ENCODE results near the gene POLR2E.
"Not testable (repeated sequence)": the region's sequence is repeated elsewhere in the genome, so short reads cannot be mapped to it uniquely, and the experiment has no call there.

The POLR2E gene

DNA sequence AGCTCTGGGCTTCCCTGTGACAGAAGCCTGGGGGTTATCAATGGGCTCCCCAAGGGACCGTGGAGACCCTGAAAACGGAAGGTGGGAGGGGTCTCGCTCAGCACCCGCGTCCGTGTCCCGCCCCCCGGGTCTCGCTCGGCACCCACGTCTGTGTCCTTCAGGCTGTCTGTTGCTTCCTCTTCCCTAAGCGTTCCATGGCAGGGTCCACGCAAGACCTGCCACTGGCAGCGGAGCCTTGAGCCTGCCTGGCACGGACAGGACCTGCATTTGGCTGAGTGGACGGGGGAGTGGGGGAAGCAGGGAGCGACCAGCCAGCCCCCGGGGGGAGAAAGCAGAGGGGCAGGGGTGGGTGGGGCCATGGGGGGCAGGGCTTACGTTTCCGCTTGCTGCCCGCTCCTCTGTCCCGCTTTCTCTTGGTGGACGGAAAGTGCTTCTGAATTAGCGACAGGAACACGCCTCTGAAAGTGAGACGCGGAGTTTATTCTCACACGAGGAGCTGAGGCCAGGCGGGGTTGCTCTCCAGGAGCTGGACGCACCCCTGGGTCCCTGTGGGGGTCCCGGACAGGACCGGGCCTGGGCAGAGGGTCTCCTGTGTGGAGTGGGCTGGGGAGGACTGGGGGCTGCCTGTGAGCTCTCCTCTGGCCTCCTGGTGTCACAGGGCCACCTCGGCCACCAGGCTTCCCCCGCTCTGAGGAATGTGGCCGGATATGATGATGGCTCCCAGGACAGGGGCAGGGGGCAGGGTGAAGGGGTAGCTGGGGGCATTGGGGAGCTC lies 20.7 kb upstream of the POLR2E start:
- TF ChIP-seq, protein P1, sequence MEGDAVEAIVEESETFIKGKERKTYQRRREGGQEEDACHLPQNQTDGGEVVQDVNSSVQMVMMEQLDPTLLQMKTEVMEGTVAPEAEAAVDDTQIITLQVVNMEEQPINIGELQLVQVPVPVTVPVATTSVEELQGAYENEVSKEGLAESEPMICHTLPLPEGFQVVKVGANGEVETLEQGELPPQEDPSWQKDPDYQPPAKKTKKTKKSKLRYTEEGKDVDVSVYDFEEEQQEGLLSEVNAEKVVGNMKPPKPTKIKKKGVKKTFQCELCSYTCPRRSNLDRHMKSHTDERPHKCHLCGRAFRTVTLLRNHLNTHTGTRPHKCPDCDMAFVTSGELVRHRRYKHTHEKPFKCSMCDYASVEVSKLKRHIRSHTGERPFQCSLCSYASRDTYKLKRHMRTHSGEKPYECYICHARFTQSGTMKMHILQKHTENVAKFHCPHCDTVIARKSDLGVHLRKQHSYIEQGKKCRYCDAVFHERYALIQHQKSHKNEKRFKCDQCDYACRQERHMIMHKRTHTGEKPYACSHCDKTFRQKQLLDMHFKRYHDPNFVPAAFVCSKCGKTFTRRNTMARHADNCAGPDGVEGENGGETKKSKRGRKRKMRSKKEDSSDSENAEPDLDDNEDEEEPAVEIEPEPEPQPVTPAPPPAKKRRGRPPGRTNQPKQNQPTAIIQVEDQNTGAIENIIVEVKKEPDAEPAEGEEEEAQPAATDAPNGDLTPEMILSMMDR (IDR thresholded peaks at IDR 0.05) = no peak
- no peaks in the 10 kb centered on the region for H3K27me3 ChIP-seq
- peaks cover 8 to 10% of the 10 kb centered on the region in 2 experiments for H3K4me1 ChIP-seq (ENCODE audit: control insufficient read depth in 1 of 2, insufficient read depth in 1 of 2, low read depth in 1 of 2, low read length in 1 of 2)

DNA sequence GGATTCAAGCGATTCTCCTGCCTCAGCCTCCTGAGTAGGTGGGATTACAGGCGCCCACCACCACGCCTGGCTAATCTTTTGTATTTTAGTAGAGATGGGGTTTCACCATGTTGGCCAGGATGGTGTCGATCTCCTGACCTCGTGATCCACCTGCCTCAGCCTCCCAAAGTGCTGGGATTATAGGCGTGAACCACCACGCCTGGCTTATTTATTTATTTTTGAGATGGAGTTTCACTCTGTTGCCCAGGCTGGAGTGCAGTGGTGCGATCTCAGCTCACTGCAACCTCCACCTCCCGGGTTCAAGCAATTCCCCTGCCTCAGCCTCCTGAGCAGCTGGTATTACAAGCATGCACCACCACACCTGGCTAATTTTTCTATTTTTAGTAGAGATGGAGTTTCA lies 19.6 kb upstream of the POLR2E start:
- not testable (repeated sequence) for H3K9me3 ChIP-seq; H3K27ac ChIP-seq; H3K4me1 ChIP-seq (ENCODE audit: control insufficient read depth in 1 of 2, insufficient read depth in 1 of 2, low read depth in 1 of 2, low read length in 1 of 2); H3K27me3 ChIP-seq; H3K4me3 ChIP-seq (ENCODE audit: low read depth in 1 of 2, low read length in 1 of 2)
- H3K36me3 ChIP-seq = peaks cover 100% of the 10 kb centered on the region

More for the DNA sequence above, 20.7 kb upstream of the POLR2E start:
- Histone ChIP-seq H3K9me3 (no peaks in the 10 kb centered on the region), H3K27ac (no peak overlapping the region), H3K4me3 (ENCODE audit: low read depth in 1 of 2, low read length in 1 of 2) (no peak overlapping the region), H3K36me3 (peaks cover 100% of the 10 kb centered on the region)

DNA sequence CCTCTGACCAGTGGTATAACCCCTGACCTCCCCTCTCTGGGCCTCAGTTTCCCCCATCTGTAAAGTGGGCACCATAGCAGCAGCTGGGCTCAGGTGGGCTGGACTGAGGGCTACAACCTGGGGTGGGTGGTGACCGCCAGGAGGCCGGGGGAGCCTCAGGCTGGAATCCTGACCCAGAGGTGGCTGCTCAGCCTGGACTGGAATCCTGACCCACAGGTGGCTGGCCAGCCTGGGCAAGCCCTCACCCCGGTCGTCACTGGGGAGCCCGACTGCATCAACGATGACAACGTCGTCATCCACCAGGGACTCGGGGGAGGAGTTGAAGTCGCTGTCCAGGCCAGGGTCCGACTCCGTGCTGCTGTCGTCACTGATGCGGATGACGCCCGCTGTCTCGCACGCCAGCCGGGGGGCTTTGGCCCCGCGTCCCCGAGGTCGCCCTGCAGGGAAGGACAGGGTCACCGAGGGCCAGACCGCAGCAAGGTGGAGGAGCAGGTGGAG lies 18.9 kb upstream of the POLR2E start:
- Histone ChIP-seq H3K4me1 (ENCODE audit: control insufficient read depth in 1 of 2, insufficient read depth in 1 of 2, low read depth in 1 of 2, low read length in 1 of 2) (peaks cover 8 to 10% of the 10 kb centered on the region in 2 experiments), H3K9me3 (no peaks in the 10 kb centered on the region), H3K27me3 (no peaks in the 10 kb centered on the region), H3K27ac (peak overlapping the region; percentile 48), H3K4me3 (ENCODE audit: low read depth in 1 of 2, low read length in 1 of 2) (no peak overlapping the region), H3K36me3 (peaks cover 100% of the 10 kb centered on the region)
- TF ChIP-seq, protein P1 (IDR thresholded peaks at IDR 0.05) = no peak

DNA sequence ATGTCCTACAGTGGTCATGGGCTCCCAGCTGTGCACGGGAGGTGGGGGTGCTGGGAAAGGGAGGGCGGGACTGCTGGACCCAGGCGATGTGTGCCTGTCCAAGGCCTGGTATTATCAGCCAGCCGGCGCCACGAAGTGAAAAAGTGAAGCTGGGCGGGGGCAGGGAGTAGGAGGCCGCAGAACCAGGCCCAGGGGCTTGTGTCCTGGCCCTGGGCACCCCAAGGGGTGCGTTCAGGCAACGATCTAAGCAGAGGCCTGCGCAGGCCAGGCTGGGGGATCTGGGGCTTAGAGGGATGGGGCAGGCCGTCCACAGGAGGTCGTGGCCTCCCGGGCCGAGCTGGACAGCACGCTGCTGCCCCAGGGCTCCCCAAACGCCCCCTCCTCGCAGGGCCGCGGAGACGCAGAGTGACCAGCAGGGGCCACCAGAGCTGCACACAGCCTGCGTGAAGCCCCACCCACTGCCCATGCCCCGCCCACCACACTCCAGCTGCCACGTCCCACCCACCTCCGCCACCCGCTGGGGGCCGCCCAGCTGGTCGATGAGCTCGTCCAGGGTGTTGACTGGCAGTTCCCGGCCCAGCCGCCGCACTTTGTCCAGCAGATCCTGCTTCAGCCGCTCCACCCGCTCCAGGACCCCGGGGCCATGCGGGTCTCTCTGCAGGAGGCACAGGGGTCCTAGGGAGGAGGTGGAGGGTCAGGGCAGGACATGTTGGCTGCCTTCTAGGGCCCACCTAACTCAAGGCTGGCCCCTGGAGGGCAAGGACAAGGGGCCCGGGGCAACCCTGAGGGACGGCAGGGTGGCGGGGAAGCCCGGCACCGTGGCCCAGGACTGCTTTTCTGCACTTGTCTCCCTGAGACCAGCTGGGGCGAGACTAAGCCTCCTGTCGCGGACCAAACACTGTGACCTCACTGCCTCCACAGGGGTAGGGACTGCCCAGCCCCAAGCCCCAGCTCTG lies 18.1 kb upstream of the POLR2E start:
- Histone ChIP-seq H3K36me3 (peaks cover 100% of the 10 kb centered on the region), H3K9me3 (no peaks in the 10 kb centered on the region), H3K27ac (peak overlapping the region; percentile 48), H3K4me1 (ENCODE audit: control insufficient read depth in 1 of 2, insufficient read depth in 1 of 2, low read depth in 1 of 2, low read length in 1 of 2) (peaks cover 8 to 10% of the 10 kb centered on the region in 2 experiments), H3K27me3 (no peaks in the 10 kb centered on the region), H3K4me3 (ENCODE audit: low read depth in 1 of 2, low read length in 1 of 2) (no peak overlapping the region)
- TF ChIP-seq, protein P1 (IDR thresholded peaks at IDR 0.05) = peak; percentile 75

DNA sequence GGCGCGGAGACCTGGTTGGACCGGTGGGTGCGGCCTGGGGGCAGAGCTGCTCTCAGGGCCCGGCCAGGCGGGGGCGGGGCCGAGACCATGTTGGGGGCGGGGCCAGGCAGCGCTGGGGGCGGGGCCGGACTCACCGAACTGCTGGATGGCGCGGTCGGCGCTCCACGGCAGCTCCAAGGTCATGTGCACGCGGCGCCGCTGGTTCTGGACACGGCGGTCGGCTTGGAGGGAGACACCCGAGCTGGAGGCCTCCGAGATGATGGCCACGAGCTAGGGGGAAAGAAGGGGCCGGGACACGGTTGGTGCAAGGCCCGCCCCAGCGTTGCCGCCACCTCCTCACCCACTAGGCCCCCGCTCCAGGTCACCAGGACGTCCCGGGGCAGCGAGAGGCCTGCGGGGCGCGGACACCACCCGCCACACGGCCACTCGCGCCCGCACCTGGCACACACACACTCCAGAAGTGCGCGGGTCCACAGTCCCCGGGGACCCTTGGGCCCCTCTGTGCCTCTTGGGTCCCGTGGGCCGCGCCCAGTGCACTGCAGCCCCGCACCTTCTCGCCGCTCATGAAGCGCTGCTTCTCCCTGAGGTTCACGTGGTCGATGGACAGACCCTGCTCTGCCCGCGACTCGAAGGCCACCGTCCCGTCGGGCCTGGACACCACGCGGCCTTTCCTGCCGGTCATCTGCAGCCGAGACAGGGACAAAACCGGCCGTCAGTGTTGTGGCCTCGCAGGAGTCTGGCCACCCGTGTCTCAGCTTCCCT lies 17.3 kb upstream of the POLR2E start:
- Histone ChIP-seq H3K27me3 (no peaks in the 10 kb centered on the region), H3K4me3 (ENCODE audit: low read depth in 1 of 2, low read length in 1 of 2) (no peak overlapping the region), H3K36me3 (peaks cover 100% of the 10 kb centered on the region), H3K27ac (no peak overlapping the region), H3K4me1 (ENCODE audit: control insufficient read depth in 1 of 2, insufficient read depth in 1 of 2, low read depth in 1 of 2, low read length in 1 of 2) (peaks cover 8 to 10% of the 10 kb centered on the region in 2 experiments), H3K9me3 (no peaks in the 10 kb centered on the region)
- TF ChIP-seq, protein P1 (IDR thresholded peaks at IDR 0.05) = no peak
